ENCODE measurements around the gene ALDH18A1.

ALDH18A1 gene

GRCh38 chr10:95663496-95663895, 7.0 kb upstream of the ALDH18A1 start:
- Histone ChIP-seq H4K20me1 (ENCODE audit: insufficient read depth, low read length) (no peaks in the 10 kb centered on the region), H3K9me3 (ENCODE audit: low read length) (no peaks in the 10 kb centered on the region), H3K4me3 (ENCODE audit: low read depth, low read length, poor library complexity, severe bottlenecking) (no peak overlapping the region), H3K27ac (ENCODE audit: low read depth, low read length, poor library complexity, severe bottlenecking) (no peak overlapping the region), H3K79me2 (ENCODE audit: insufficient read depth, low read length) (no peaks in the 10 kb centered on the region), H3K4me1 (ENCODE audit: insufficient read depth, low read length, severe bottlenecking) (no peaks in the 10 kb centered on the region), H3K4me2 (ENCODE audit: low read length) (no peak overlapping the region), H3K36me3 (ENCODE audit: insufficient read depth, low read length) (no peaks in the 10 kb centered on the region), H3K9ac (ENCODE audit: low read length) (no peak overlapping the region), H3F3A (ENCODE audit: insufficient read depth, low read length) (no peaks in the 10 kb centered on the region), H3K9me2 (ENCODE audit: low read depth, low read length) (no peaks in the 10 kb centered on the region), H3K27me3 (ENCODE audit: insufficient read depth, low read length) (no peaks in the 10 kb centered on the region), H2AFZ (ENCODE audit: low read length) (no peak overlapping the region)
- no peak for TF ChIP-seq CTCF (IDR thresholded peaks at IDR 0.05; ENCODE audit: low read length)
- TF ChIP-seq EZH2 (IDR thresholded peaks at IDR 0.05; ENCODE audit: borderline replicate concordance, low read length), result no peak

- no peak for TF ChIP-seq EZH2 (IDR thresholded peaks at IDR 0.05; ENCODE audit: borderline replicate concordance, low read length)
- TF ChIP-seq CTCF (IDR thresholded peaks at IDR 0.05; ENCODE audit: low read length), result no peak
- Histone ChIP-seq H2AFZ (ENCODE audit: low read length) (no peak overlapping the region), H3K9ac (ENCODE audit: low read length) (no peak overlapping the region), H3K4me1 (ENCODE audit: insufficient read depth, low read length, severe bottlenecking) (no peaks in the 10 kb centered on the region), H3K9me3 (ENCODE audit: low read length) (no peaks in the 10 kb centered on the region), H3K36me3 (ENCODE audit: insufficient read depth, low read length) (no peaks in the 10 kb centered on the region), H4K20me1 (ENCODE audit: insufficient read depth, low read length) (no peaks in the 10 kb centered on the region), H3K9me2 (ENCODE audit: low read depth, low read length) (no peaks in the 10 kb centered on the region), H3K27me3 (ENCODE audit: insufficient read depth, low read length) (no peaks in the 10 kb centered on the region), H3K4me2 (ENCODE audit: low read length) (no peak overlapping the region), H3K27ac (ENCODE audit: low read depth, low read length, poor library complexity, severe bottlenecking) (no peak overlapping the region), H3K79me2 (ENCODE audit: insufficient read depth, low read length) (no peaks in the 10 kb centered on the region), H3K4me3 (ENCODE audit: low read depth, low read length, poor library complexity, severe bottlenecking) (no peak overlapping the region), H3F3A (ENCODE audit: insufficient read depth, low read length) (no peaks in the 10 kb centered on the region)
These were observed 5.3 kb upstream of the ALDH18A1 start for GRCh38 chr10:95661818-95662217.

GRCh38 chr10:95660283-95660682, 3.8 kb upstream of the ALDH18A1 start:
- Histone ChIP-seq H3K9me2 (ENCODE audit: low read depth, low read length) (no peaks in the 10 kb centered on the region), H3K27ac (ENCODE audit: low read depth, low read length, poor library complexity, severe bottlenecking) (no peak overlapping the region), H3K9me3 (ENCODE audit: low read length) (no peaks in the 10 kb centered on the region)

More at GRCh38 chr10:95660283-95660682, 3.8 kb upstream of the ALDH18A1 start:
- H3F3A ChIP-seq (ENCODE audit: insufficient read depth, low read length), result no peaks in the 10 kb centered on the region
- no peaks in the 10 kb centered on the region for H3K36me3 ChIP-seq (ENCODE audit: insufficient read depth, low read length)
- peaks cover 8% of the 10 kb centered on the region for H3K79me2 ChIP-seq (ENCODE audit: insufficient read depth, low read length)
- H2AFZ ChIP-seq (ENCODE audit: low read length), result no peak overlapping the region
- H3K4me1 ChIP-seq (ENCODE audit: insufficient read depth, low read length, severe bottlenecking), result peaks cover 3% of the 10 kb centered on the region
- no peak overlapping the region for H3K4me3 ChIP-seq (ENCODE audit: low read depth, low read length, poor library complexity, severe bottlenecking)
- H3K27me3 ChIP-seq (ENCODE audit: insufficient read depth, low read length), result no peaks in the 10 kb centered on the region
- H3K9ac ChIP-seq (ENCODE audit: low read length), result no peak overlapping the region
- no peak overlapping the region for H3K4me2 ChIP-seq (ENCODE audit: low read length)
- no peak for TF ChIP-seq CTCF (IDR thresholded peaks at IDR 0.05; ENCODE audit: low read length)
- no peak for TF ChIP-seq EZH2 (IDR thresholded peaks at IDR 0.05; ENCODE audit: borderline replicate concordance, low read length)
- no peaks in the 10 kb centered on the region for H4K20me1 ChIP-seq (ENCODE audit: insufficient read depth, low read length)

Data from OCI-LY1 (cell line).